Cardiac muscle cell (in vitro differentiated cells and primary cell): ENCODE data around the gene TGFBR3. TPM values are rescaled to one million over a fixed set of nuclear protein-coding genes. Genes with fewer than 3 reads are reported as not detected.

Experiments used
- DNase-seq, 2 donors: peaks; one replicate each; pipeline versions ENCODE4 v3.0.0 to v3.0.0-alpha.2; 2010 to 2017; ENCODE audit warnings: low read depth in 1 of 2, low spot score in 1 of 2
- H3K27ac ChIP-seq: fragments of 200-600 bp; sonication (generic); 2 replicates; pipeline ENCODE4 v1.5.1; 2016
- H3K27me3 ChIP-seq: fragments of 200-600 bp; sonication (generic); 2 replicates; pipeline ENCODE4 v1.6.0; 2016; ENCODE audit warnings: control low read depth
- H3K36me3 ChIP-seq: fragments of 200-600 bp; sonication (generic); 2 replicates; pipeline ENCODE4 v1.5.1; 2016; ENCODE audit warnings: control low read depth
- H3K4me1 ChIP-seq: fragments of 200-600 bp; sonication (generic); 2 replicates; pipeline ENCODE4 v1.8.1; 2017; ENCODE audit warnings: low read depth, mild to moderate bottlenecking, mixed run types
- H3K4me3 ChIP-seq: fragments of 200-600 bp; sonication (generic); 2 replicates; pipeline ENCODE4 v1.5.1; 2016; ENCODE audit warnings: mild to moderate bottlenecking
- H3K9me3 ChIP-seq: fragments of 200-600 bp; sonication (generic); 2 replicates; pipeline ENCODE4 v1.5.1; 2017; ENCODE audit warnings: low read depth, mild to moderate bottlenecking, control low read depth
- CTCF ChIP-seq: IDR thresholded peaks from 2 replicates; pipeline ENCODE4 v1.5.1; 2012; ENCODE audit warnings: low read depth, mild to moderate bottlenecking, low read length
- polyA plus RNA-seq: library from polyadenylated mRNA; unstranded; fragments of >200 nt; fragmentation: Nextera tagmentation; extraction: Ambion mirVana; gene quantifications from 2 replicates; pipeline ENCODE4 v1.2.1, GENCODE V29; 2016
- total RNA-seq: library from RNA; depleted of rRNA; stranded (reverse); fragments of >200 nt; gene quantifications from 2 replicates; pipeline ENCODE4 v1.2.3, GENCODE V29; 2016

Gene TGFBR3
- total and polyA plus RNA-seq, 2 experiments from 2014 or later: 10.3 to 11.8 TPM

- no peak for DNase-seq
- Histone ChIP-seq H3K9me3 (no peaks in the 10 kb centered on the region), H3K27ac (no peak overlapping the region), H3K4me1 (peaks cover 4% of the 10 kb centered on the region), H3K27me3 (no peaks in the 10 kb centered on the region), H3K4me3 (no peak overlapping the region), H3K36me3 (no peaks in the 10 kb centered on the region)
- TF ChIP-seq CTCF: no peak
Observed at GRCh38 chr1:91741906-91742305, 144.0 kb downstream of the TGFBR3 start.

GRCh38 chr1:91741301-91741700, 144.7 kb downstream of the TGFBR3 start:
- Histone ChIP-seq H3K27me3 (no peaks in the 10 kb centered on the region), H3K4me3 (no peak overlapping the region), H3K27ac (no peak overlapping the region), H3K9me3 (no peaks in the 10 kb centered on the region), H3K4me1 (peaks cover 10% of the 10 kb centered on the region), H3K36me3 (no peaks in the 10 kb centered on the region)
- DNase-seq: no peak
- no peak for TF ChIP-seq CTCF

GRCh38 chr1:91737650-91738049, 148.3 kb downstream of the TGFBR3 start:
- Histone ChIP-seq H3K27me3 (no peaks in the 10 kb centered on the region), H3K36me3 (no peaks in the 10 kb centered on the region), H3K9me3 (no peaks in the 10 kb centered on the region), H3K27ac (peak overlapping the region; percentile 92), H3K4me3 (no peak overlapping the region), H3K4me1 (peaks cover 10% of the 10 kb centered on the region)
- no peak for TF ChIP-seq CTCF
- DNase-seq: no peak

GRCh38 chr1:91736715-91737615, 149.0 kb downstream of the TGFBR3 start:
- H3K27me3 ChIP-seq: no peaks in the 10 kb centered on the region
- peaks cover 10% of the 10 kb centered on the region for H3K4me1 ChIP-seq
- no peaks in the 10 kb centered on the region for H3K9me3 ChIP-seq
- H3K4me3 ChIP-seq: no peak overlapping the region
- no peak for TF ChIP-seq CTCF
- peak; percentile 69 to 82 for DNase-seq
- peak overlapping the region; percentile 92 for H3K27ac ChIP-seq
- no peaks in the 10 kb centered on the region for H3K36me3 ChIP-seq

- H3K36me3 ChIP-seq: no peaks in the 10 kb centered on the region
- no peak for TF ChIP-seq CTCF
- no peak overlapping the region for H3K4me3 ChIP-seq
- peaks cover 10% of the 10 kb centered on the region for H3K4me1 ChIP-seq
- H3K27ac ChIP-seq: peak overlapping the region; percentile 92
- no peaks in the 10 kb centered on the region for H3K9me3 ChIP-seq
- DNase-seq: no peak
- no peaks in the 10 kb centered on the region for H3K27me3 ChIP-seq
Observed at GRCh38 chr1:91736146-91736714, 149.7 kb downstream of the TGFBR3 start.
